Adipose tissue (tissue), 3 donors: ENCODE measurements around the gene CCDC146. TPM values are rescaled to one million over a fixed set of nuclear protein-coding genes. Genes with fewer than 3 reads are reported as not detected.
"Not testable (repeated sequence)": the region's sequence is repeated elsewhere in the genome, so short reads cannot be mapped to it uniquely, and the experiment has no call there.

Source experiments
- H3K27ac ChIP-seq: one replicate; pipeline ENCODE4 v1.5.1; 2013; ENCODE audit warnings: low read depth, low read length
- WGBS, 3 donors: extraction: QIAGEN DNeasy Blood & Tissue Kit; methylation state at CpG; one replicate each; pipeline ENCODE4 v1.1.7; 2013; 5-methylcytosine and 5-hydroxymethylcytosine counted together
- polyA plus RNA-seq, 3 donors: library from polyadenylated mRNA; stranded (reverse); fragments of 200-250 nt; gene quantifications; one replicate each; pipeline ENCODE4 v1.2.3, GENCODE V29; 2013
- donor health status: healthy with polysubstance abuse.
- donor health status: Bipolar disorder and iron deficiency.
- donor health status: healthy.

CCDC146 gene
- polyA plus RNA-seq, 3 donors = 1.5 to 15.7 (median 2.9) TPM

GRCh38 chr7:77188731-77189437 lies 66.5 kb downstream of the CCDC146 start:
- 69 to 89% (median 77%) methylated on average over 4 of the region's 4 CpGs for WGBS, 3 donors
- no peak overlapping the region for H3K27ac ChIP-seq

DNA sequence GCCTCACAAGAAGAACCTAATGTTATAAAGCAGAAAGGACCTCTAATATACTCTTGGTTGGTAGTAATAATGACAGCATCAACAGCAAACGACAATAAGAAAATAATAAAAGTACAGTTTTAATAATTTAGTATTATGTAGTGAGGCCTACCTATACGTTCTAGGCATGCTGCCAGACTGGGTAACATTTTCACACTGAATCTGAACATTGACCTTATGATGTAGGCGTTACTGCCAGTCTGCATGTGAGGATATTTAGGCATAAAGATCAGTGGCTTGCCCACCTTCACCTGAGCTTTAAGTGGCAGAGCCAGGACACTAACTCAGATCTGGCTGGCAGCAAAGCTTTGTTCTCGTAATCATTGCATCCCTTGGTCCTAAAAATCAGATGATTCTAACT lies 74.7 kb downstream of the CCDC146 start:
- no peak overlapping the region for H3K27ac ChIP-seq
- WGBS, 3 donors = 80 to 87% (median 83%) methylated on average over 4 of the region's 4 CpGs

GRCh38 chr7:77199013-77199966 lies 76.9 kb downstream of the CCDC146 start, which contains the start of gene FGL2:
TSS of gene FGL2 (minus strand) at chr7:77199819. CDS start at chr7:77199793, 26 bp downstream.
- 6 to 9% (median 7%) methylated on average over 15 of the region's 15 CpGs for WGBS, 3 donors

DNA sequence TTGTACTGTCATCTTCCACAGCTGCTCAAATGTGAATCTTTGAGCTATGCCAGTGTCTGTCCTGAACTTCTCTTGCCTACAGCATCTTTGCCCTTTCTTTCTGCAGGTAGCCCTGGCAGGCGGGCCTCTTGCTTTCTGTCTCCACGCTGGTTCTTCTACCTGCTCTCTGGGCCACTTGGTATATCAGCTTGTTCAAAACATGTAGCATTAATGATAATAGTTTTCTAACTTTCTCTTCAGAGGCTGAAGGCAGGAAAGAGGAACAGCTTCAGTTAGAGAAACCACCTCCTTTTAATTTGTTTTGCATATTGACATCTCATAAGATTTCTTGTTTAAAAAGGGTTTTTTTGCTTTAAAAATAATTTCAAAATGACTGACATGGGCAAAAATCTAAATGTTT lies 78.1 kb downstream of the CCDC146 start:
- 88 to 91% (median 88%) methylated on average over 2 of the region's 2 CpGs for WGBS, 3 donors
- no peak overlapping the region for H3K27ac ChIP-seq

More at GRCh38 chr7:77199013-77199966, 76.9 kb downstream of the CCDC146 start, which contains the start of gene FGL2:
- H3K27ac ChIP-seq = no peak within 1 kb of the TSS

DNA sequence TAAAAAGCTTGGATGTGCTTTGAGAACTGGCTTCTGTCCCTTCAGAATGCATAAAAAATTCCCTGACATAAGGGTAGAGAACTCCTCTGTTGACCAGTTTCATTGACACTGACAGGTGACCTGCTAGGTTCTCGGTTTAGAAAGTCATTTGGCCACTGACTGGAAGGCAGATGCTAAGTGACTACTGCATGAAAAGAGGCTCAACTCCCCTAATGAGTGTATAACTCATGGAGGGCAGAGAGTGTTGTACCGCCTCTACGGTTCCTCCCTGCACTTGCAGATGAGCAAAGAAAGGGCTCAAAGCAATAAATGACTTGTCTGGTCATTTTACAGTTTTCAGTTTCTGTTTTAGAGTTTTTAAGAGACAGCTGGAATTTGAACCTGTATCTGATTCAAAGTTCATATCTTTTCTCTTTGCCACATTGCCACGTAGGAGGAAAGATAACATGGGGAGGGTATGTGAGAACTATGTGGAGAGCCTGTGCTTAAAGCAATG lies 80.1 kb downstream of the CCDC146 start:
- 84 to 90% (median 85%) methylated on average over 4 of the region's 4 CpGs for WGBS, 3 donors
- H3K27ac ChIP-seq = no peak overlapping the region

GRCh38 chr7:77205706-77206105 lies 83.3 kb downstream of the CCDC146 start:
- H3K27ac ChIP-seq = no peak overlapping the region
- 98 to 100% (median 98%) methylated on average over 3 of the region's 3 CpGs for WGBS, 3 donors

DNA sequence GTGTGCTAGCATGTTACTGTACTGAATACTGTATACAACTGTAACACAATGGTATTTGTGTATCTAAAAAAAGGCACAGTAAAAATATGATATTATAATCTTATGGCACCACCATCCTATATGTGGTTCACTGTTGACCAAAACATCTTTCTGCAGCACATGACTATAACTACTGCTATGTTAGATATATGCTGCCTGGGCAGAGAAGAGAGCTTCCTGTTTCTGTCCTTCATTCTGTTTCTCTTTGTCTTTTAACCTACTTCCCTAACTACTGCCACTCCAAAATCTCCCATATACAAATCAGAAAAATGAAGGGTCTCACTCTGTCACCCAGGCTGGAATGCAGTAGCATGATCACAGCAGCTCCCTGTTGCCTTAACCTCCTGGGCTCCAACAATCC lies 86.0 kb downstream of the CCDC146 start:
- no peak overlapping the region for H3K27ac ChIP-seq

DNA sequence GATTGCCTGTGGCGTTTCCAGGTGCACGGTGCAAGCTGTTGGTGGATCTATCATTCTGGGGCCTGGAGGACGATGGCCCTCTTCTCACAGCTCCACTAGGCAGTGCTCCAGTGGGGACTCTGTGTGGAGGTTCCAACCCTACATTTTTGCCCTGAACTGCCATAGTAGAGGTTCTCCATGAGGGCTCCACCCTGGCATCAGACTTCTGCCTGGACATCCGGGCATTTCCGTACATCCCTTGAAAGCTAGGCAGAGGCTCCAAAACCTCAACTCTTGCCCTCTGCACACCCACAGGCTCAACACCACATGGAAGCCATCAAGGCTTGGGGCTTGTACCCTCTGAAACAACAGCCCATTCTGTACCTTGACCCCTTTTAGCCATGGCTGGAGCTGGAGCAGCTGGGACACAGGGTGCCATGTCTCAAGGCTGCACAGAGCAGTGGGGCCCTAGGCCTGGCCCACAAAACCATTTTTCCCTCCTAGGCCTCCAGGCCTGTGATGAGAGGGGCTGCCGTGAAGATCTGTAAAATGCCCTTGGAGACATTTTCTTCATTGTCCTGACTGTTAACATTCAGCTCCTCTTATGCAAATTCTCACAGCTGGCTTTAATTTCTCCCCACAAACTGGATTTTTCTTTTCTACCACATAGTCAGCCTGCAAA lies 87.2 kb downstream of the CCDC146 start:
- no peak overlapping the region for H3K27ac ChIP-seq
- WGBS, 3 donors = 94 to 97% (median 97%) methylated on average over 6 of the region's 6 CpGs

- 59 to 95% (median 92%) methylated on average over 3 of the region's 3 CpGs for WGBS, 3 donors
- H3K27ac ChIP-seq = no peak overlapping the region
Observed at GRCh38 chr7:77216181-77216845, 93.9 kb downstream of the CCDC146 start.

- 95 to 98% (median 97%) methylated on average over 2 of the region's 2 CpGs for WGBS, 3 donors
- no peak overlapping the region for H3K27ac ChIP-seq
Observed at GRCh38 chr7:77217474-77218185, 95.2 kb downstream of the CCDC146 start.

DNA sequence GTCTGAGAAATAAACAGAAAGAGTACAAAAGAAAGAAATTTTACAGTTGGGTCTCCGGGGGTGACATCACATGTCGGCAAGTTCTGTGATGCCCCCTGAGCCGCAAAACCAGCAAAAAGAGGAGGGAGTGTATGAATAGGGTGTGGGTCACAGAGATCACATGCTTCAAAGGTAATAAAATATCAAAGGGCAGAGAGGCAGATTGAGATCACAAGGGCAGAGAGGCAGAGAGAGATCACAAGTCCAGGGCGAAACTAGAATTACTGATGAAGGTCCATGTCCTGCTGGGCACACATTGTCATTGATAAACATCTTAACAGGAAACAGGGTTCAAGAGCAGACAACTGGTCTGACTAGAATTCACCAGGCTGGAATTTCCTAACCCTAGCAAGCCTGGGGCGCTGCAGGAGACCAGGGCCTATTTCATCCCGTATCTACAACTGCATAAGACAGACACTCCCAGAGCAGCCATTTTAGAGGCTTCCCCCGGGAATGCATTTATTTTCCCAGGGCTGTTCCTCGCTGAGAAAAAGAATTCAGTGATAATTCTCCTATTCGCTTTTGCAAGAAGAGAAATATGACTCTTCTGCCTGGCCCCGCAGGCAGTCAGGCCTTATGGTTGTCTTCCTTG lies 97.4 kb downstream of the CCDC146 start:
- 87 to 96% (median 94%) methylated on average over 10 of the region's 10 CpGs for WGBS, 3 donors
- H3K27ac ChIP-seq = not testable (repeated sequence)

DNA sequence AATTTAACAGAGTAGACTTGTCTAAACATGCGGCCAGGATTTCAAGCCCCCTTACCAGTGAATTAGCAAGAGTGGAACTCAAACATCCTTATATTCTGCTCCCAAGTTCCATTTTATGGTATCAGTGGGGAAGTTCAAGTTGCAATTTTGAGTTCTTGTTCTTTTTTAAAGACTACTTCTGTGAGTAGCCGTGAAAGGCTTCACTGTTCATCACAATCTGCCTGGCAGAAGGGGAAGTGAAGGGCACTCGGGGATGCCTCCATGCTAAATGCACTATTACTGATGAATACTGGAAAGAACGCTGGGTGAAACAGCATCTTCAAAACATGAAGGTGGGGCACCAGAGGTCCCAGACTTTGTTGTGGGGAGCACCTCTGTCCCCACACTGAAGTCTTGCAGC lies 99.7 kb downstream of the CCDC146 start:
- 74 to 90% (median 78%) methylated on average over 4 of the region's 4 CpGs for WGBS, 3 donors
- H3K27ac ChIP-seq = no peak overlapping the region

DNA sequence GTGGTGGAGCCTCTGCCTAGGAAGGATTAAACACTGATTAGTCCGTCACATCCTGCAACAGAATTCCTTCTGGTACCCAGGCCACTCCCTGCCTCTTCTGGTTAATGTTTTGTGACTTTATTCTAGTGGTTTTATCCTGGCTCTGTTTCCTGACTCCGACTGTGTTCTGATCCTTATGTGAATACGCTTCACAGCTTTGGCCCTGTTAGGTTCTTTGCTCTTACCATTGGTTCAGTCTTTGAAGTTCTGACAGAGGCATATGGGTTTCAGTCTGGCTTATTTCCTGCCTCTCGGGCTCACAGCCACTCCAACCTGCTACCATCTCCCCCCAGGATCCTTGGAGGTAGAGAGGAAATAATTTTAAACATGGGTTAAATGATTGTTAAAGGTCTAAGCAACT lies 100.4 kb downstream of the CCDC146 start:
- H3K27ac ChIP-seq = no peak overlapping the region
- 87 to 89% (median 87%) methylated on average over 4 of the region's 4 CpGs for WGBS, 3 donors

DNA sequence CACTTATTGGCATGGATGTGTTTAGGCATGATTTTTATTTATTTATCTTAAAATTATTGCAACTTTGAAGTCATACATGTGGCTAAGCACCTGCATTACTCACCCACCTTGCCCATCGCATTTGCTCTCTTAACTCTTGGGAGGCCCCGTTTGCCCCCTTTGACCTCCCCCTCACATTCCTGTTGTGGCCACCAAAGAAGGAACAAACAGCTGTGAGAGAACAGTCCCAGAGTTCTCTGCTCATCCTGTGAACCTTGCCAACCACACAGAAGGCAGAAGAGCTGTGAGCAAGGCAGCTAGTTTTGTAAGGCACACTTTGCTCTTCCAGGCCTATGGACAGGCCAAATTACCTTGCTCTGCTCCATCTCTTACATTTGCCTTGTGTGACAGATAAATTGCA lies 100.8 kb downstream of the CCDC146 start:
- 50 to 81% (median 54%) methylated on average over 2 of the region's 2 CpGs for WGBS, 3 donors

DNA sequence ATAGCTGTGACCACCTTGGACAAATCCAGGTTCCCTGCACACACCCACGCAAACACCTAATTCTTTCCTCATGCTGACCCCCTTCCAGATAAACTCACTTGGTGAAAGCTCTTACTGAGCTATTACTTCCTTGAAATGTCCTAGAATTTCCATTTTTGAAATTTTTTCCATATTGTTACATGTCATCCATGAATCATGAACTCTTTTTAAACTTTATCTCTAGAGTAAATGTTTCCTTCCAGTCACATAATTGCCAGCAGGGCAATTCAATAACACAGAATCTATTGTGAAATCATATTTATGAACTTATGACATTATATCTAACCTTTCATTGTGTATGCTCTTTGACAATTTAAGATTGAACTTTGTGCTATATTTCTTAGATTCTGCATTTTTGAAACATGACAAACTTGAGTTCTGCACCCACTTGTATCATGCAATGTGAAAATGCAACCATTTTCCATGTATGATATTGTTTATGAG lies 104.0 kb downstream of the CCDC146 start:
- 89 to 98% (median 94%) methylated on average over 1 of the region's 1 CpG for WGBS, 3 donors
- no peak overlapping the region for H3K27ac ChIP-seq

More for the DNA sequence above, 100.8 kb downstream of the CCDC146 start:
- no peak overlapping the region for H3K27ac ChIP-seq

GRCh38 chr7:77228795-77229194 lies 106.4 kb downstream of the CCDC146 start:
- not testable (repeated sequence) for H3K27ac ChIP-seq

- no peak overlapping the region for H3K27ac ChIP-seq
- 82 to 86% (median 83%) methylated on average over 2 of the region's 2 CpGs for WGBS, 3 donors
Observed at GRCh38 chr7:77232467-77232866, 110.1 kb downstream of the CCDC146 start.
